Lung (tissue), 12 donors: ENCODE data around the gene ALG8. TPM values are rescaled to one million over a fixed set of nuclear protein-coding genes. Genes with fewer than 3 reads are reported as not detected.

Experiments
- ATAC-seq: fragments of 200-7000 bp; cut with Tn5 transposase; one replicate; pipeline ENCODE4 v1.9.1; 2020; ENCODE audit warnings: moderate number of reproducible peaks; ENCODE audit not compliant: insufficient read depth, low FRiP score
- DNase-seq, 3 donors: peaks; one replicate each; pipeline ENCODE4 v3.0.0-alpha.2; 2013 to 2017
- H3K27ac ChIP-seq, 2 donors: one replicate each; pipeline ENCODE4 v1.5.1; 2013; ENCODE audit warnings: mild to moderate bottlenecking in 2 of 2, moderate library complexity in 2 of 2, control low read depth in 1 of 2, inconsistent platforms in 1 of 2, low read depth in 1 of 2, low read length in 1 of 2
- H3K27me3 ChIP-seq, 3 donors: one replicate each; pipeline ENCODE4 v1.5.1; 2013; ENCODE audit warnings: low read length in 2 of 3; ENCODE audit not compliant: control insufficient read depth in 3 of 3, insufficient read depth in 3 of 3
- H3K36me3 ChIP-seq, 4 donors: one replicate each; pipeline ENCODE4 v1.5.1; 2013; ENCODE audit warnings: low read length in 4 of 4, mild to moderate bottlenecking in 1 of 4, moderate library complexity in 1 of 4; ENCODE audit not compliant: control insufficient read depth in 4 of 4, insufficient read depth in 4 of 4
- H3K4me1 ChIP-seq, 5 donors: one replicate each; pipeline ENCODE4 v1.5.1; 2013; ENCODE audit warnings: low read length in 5 of 5, mild to moderate bottlenecking in 2 of 5, moderate library complexity in 1 of 5; ENCODE audit not compliant: control insufficient read depth in 5 of 5, insufficient read depth in 5 of 5
- H3K4me3 ChIP-seq: one replicate; pipeline ENCODE4 v1.5.1; 2013; ENCODE audit warnings: mild to moderate bottlenecking, control low read depth, moderate library complexity
- H3K9ac ChIP-seq, 2 donors: one replicate each; pipeline ENCODE4 v1.5.1; 2013; ENCODE audit warnings: low read length in 2 of 2, control low read depth in 1 of 2; ENCODE audit not compliant: insufficient read depth in 1 of 2
- H3K9me3 ChIP-seq, 4 donors: one replicate each; pipeline ENCODE4 v1.5.1; 2013; ENCODE audit warnings: low read length in 3 of 4, mild to moderate bottlenecking in 1 of 4, moderate library complexity in 1 of 4; ENCODE audit not compliant: control insufficient read depth in 4 of 4, insufficient read depth in 3 of 4
- WGBS, 2 donors: extraction: QIAGEN DNeasy Blood & Tissue Kit; methylation state at CpG; one replicate each; pipeline ENCODE4 v1.1.7; 2013; 5-methylcytosine and 5-hydroxymethylcytosine counted together
- polyA plus RNA-seq, 2 donors: library from polyadenylated mRNA; stranded (reverse); fragments of 200-250 nt; gene quantifications; one replicate each; pipeline ENCODE4 v1.2.1, GENCODE V29; 2013
- total RNA-seq, 2 donors: library from RNA; depleted of rRNA in 1 of 2; stranded (reverse); fragments of >200 nt in 1 of 2; gene quantifications; one replicate each; pipeline ENCODE4 v1.2.1, GENCODE V29; 2014 to 2021
- TF ChIP-seq, protein P1 (sequence below): IDR thresholded peaks from 2 replicates; pipeline ENCODE4 v1.5.1; 2012; ENCODE audit warnings: mild to moderate bottlenecking; ENCODE audit errors: control extremely low read depth, extremely low read depth
- donor health status: control.
- donor health status: control.
- donor health status: Bipolar disorder and iron deficiency.
- donor health status: healthy.
- donor health status: DM: yes; HTN: yes; CAD: no.

Gene ALG8
- total and polyA plus RNA-seq, 4 donors: 25.1 to 62.8 (median 35.5) TPM

DNA sequence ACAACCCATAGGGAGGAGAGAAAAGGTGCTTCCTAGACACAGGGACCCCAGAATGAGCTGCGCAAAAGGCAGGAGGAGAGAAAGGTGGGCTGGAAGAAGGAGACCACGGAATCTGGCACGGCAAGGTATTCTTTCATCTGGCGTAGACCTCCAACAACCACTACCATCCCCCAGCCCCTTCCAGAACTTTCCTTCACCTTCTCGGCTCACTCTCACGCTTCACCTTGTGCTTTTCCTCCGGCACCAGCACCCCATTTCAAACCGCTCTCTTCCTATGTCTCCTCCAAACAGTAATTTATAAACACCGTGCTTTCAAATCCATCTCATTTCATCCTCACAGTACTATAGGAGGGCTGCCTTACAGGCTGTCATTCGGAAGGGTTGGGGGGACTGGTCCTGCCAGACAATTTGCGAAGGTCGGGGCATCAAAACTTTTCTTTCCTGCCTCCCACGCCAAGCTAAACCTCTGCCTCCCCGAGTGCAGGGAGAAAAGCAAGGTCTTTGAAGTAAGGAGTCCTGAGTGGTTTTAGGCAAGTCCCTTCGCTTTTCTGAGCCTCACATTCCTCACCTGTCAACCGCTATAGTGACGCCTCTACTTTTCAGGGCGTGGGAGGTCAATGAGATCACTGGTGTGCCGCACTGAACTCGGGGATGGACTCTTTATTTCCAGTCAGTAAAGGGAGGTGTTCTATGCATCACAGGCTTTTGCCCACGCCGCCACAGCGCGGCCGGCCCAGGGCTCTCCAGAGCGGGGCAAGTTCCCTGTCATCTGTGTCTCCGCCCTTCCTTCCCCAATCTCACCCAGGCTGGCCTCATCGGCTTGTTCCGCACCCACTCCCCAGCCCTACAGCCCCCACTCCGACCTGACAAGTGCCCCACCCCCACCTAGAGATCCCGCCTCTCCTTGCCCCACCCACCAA lies 48.2 kb upstream of the ALG8 start:
- DNase-seq: no peak
- Histone ChIP-seq H3K9ac (peak overlapping the region in 1 of 2 donors; percentile 53), H3K27me3 (no peaks in the 10 kb centered on the region), H3K4me3 (peak overlapping the region; percentile 60), H3K9me3 (no peaks in the 10 kb centered on the region), H3K27ac (peak overlapping the region; percentile 44 to 53), H3K36me3 (no peaks in the 10 kb centered on the region), H3K4me1 (peaks cover 0 to 26% (median 0%) of the 10 kb centered on the region in 5 donors)
- TF ChIP-seq, protein P1, sequence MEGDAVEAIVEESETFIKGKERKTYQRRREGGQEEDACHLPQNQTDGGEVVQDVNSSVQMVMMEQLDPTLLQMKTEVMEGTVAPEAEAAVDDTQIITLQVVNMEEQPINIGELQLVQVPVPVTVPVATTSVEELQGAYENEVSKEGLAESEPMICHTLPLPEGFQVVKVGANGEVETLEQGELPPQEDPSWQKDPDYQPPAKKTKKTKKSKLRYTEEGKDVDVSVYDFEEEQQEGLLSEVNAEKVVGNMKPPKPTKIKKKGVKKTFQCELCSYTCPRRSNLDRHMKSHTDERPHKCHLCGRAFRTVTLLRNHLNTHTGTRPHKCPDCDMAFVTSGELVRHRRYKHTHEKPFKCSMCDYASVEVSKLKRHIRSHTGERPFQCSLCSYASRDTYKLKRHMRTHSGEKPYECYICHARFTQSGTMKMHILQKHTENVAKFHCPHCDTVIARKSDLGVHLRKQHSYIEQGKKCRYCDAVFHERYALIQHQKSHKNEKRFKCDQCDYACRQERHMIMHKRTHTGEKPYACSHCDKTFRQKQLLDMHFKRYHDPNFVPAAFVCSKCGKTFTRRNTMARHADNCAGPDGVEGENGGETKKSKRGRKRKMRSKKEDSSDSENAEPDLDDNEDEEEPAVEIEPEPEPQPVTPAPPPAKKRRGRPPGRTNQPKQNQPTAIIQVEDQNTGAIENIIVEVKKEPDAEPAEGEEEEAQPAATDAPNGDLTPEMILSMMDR: no peak
- 18 to 24% methylated on average over 31 of the region's 31 CpGs for WGBS, 2 donors
- no peak for ATAC-seq

DNA sequence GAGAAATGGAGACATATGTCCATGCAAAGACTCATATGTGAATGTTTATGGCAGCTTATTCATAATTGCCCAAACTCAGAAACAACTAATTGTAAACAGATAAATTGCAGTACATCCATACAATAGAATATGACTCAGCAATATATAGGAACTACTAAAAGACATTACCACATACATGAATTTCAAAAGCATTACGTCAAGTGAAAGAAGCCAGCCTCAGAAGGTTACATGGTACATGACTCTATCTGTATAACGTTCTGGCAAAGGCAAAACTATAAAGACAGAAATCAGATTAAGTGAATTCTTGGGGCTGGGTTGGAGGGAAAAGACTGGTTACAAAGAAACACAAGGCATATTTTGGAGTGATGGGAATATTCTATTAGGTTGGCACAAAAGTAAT lies 41.8 kb upstream of the ALG8 start:
- TF ChIP-seq, protein P1: no peak
- WGBS, 2 donors: 37 to 60% methylated on average over 2 of the region's 2 CpGs
- Histone ChIP-seq H3K27ac (no peak overlapping the region), H3K36me3 (peaks cover 0 to 4% (median 0%) of the 10 kb centered on the region in 4 donors), H3K4me3 (no peak overlapping the region), H3K9me3 (no peaks in the 10 kb centered on the region), H3K27me3 (no peaks in the 10 kb centered on the region), H3K9ac (no peak overlapping the region), H3K4me1 (peaks cover 0 to 3% (median 0%) of the 10 kb centered on the region in 5 donors)
- peak in 2 of 3 donors; percentile 39 to 53 for DNase-seq
- no peak for ATAC-seq

DNA sequence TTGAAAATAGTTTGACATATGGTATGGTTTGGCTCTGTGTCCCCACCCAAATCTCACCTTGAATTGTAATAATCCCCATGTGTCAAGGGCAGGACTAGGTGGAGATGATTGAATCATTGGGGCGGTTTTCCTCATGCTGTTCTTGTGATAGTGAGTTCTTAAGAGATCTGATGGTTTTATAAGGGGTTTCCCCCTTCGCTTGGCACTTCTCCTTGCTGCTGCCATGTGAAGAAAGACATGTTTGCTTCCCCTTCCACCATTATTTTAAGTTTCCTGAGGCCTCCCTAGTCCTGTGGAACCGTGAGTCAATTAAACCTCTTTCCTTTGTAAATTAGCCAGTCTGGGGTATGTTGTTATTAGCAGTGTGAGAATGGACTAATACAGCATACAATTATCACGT lies 41.3 kb upstream of the ALG8 start:
- TF ChIP-seq, protein P1: no peak
- no peak overlapping the region for H3K9ac ChIP-seq
- WGBS, 2 donors: 90 to 91% methylated on average over 4 of the region's 4 CpGs

More for the DNA sequence above, 41.3 kb upstream of the ALG8 start:
- Histone ChIP-seq H3K4me1 (peaks cover 0 to 3% (median 0%) of the 10 kb centered on the region in 5 donors), H3K9me3 (no peaks in the 10 kb centered on the region), H3K27ac (no peak overlapping the region), H3K4me3 (no peak overlapping the region), H3K36me3 (peaks cover 0 to 4% (median 0%) of the 10 kb centered on the region in 4 donors), H3K27me3 (no peaks in the 10 kb centered on the region)
- no peak for ATAC-seq
- no peak for DNase-seq
